CD4-positive, CD25-positive, alpha-beta regulatory T cell (primary cell): ENCODE data around the gene MOBP. TPM values are rescaled to one million over a fixed set of nuclear protein-coding genes. Genes with fewer than 3 reads are reported as not detected.

Experiments used
- ATAC-seq, 2 donors: fragments of 150-1000 bp; cut with Tn5 transposase; one replicate each; pipeline ENCODE4 v1.10.0; 2021; ENCODE audit warnings: low read depth in 2 of 2, moderate number of reproducible peaks in 2 of 2, moderate library complexity in 1 of 2
- DNase-seq, 3 donors: peaks; one replicate each; pipeline versions ENCODE4 v3.0.0 to v3.0.0-alpha.2; 2012 to 2022; ENCODE audit warnings: mixed read lengths in 1 of 3
- H3K27ac ChIP-seq: one replicate; pipeline ENCODE4 v1.7.0; 2013; ENCODE audit warnings: mild to moderate bottlenecking, low read length; ENCODE audit not compliant: insufficient read depth, poor library complexity, severe bottlenecking
- H3K27me3 ChIP-seq: one replicate; pipeline ENCODE4 v1.7.0; 2013; ENCODE audit warnings: low read length; ENCODE audit not compliant: control insufficient read depth, insufficient read depth
- H3K36me3 ChIP-seq: one replicate; pipeline ENCODE4 v1.7.0; 2013; ENCODE audit warnings: mild to moderate bottlenecking, low read length, moderate library complexity; ENCODE audit not compliant: control insufficient read depth, insufficient read depth
- H3K4me1 ChIP-seq: 2 replicates; pipeline ENCODE4 v1.7.0; 2013; ENCODE audit warnings: mild to moderate bottlenecking, low read length; ENCODE audit not compliant: insufficient read depth, control insufficient read depth, poor library complexity, severe bottlenecking
- H3K4me3 ChIP-seq: one replicate; pipeline ENCODE4 v1.7.0; 2013; ENCODE audit warnings: low read depth, mild to moderate bottlenecking, low read length, moderate library complexity
- H3K9me3 ChIP-seq, 2 experiments: 1 replicate in 1 of 2; 2 replicates in 1 of 2; pipeline ENCODE4 v1.7.0; 2013; ENCODE audit warnings: low read length in 2 of 2, mild to moderate bottlenecking in 1 of 2, moderate library complexity in 1 of 2; ENCODE audit not compliant: control insufficient read depth in 2 of 2
- H3K27ac Mint-ChIP-seq, 3 donors: one replicate each; pipeline ENCODE4 v1.8.0; 2020 to 2022; ENCODE audit warnings: mild to moderate bottlenecking in 3 of 3, mixed read lengths in 3 of 3, moderate library complexity in 2 of 3
- H3K27me3 Mint-ChIP-seq: one replicate; pipeline ENCODE4 v1.8.0; 2022; ENCODE audit warnings: mild to moderate bottlenecking, mixed read lengths
- H3K36me3 Mint-ChIP-seq: one replicate; pipeline ENCODE4 v1.8.0; 2020; ENCODE audit warnings: mixed read lengths
- H3K4me1 Mint-ChIP-seq, 4 donors: one replicate each; pipeline ENCODE4 v1.8.0; 2020 to 2022; ENCODE audit warnings: mixed read lengths in 4 of 4, mild to moderate bottlenecking in 1 of 4
- H3K4me3 Mint-ChIP-seq, 4 donors: one replicate each; pipeline ENCODE4 v1.8.0; 2020 to 2022; ENCODE audit warnings: mild to moderate bottlenecking in 4 of 4, mixed read lengths in 4 of 4, moderate library complexity in 3 of 4
- H3K9me3 Mint-ChIP-seq, 7 donors: one replicate each; pipeline ENCODE4 v1.8.0; 2020 to 2022; ENCODE audit warnings: mixed read lengths in 7 of 7, mild to moderate bottlenecking in 3 of 7, moderate library complexity in 2 of 7
- polyA plus RNA-seq, 4 donors: library from polyadenylated mRNA; unstranded; fragments of 300-500 nt; fragmentation: Illumina TruSeq; gene quantifications; one replicate each; pipeline ENCODE4 v1.2.3, GENCODE V29; 2021
- total RNA-seq: library from RNA; stranded (reverse); gene quantifications from one replicate; pipeline ENCODE4 v1.2.3, GENCODE V29; 2022

The MOBP gene
- total and polyA plus RNA-seq, 5 donors from 2014 or later: not detected

- H3K27me3 Mint-ChIP-seq: peaks cover 59% of the 10 kb centered on the region
- DNase-seq: no peak
- peaks cover 0 to 4% (median 0%) of the 10 kb centered on the region in 7 donors for H3K9me3 Mint-ChIP-seq
- Histone ChIP-seq H3K4me3 (no peak overlapping the region), H3K36me3 (no peaks in the 10 kb centered on the region), H3K9me3 (no peaks in the 10 kb centered on the region), H3K27me3 (peaks cover 27% of the 10 kb centered on the region), H3K27ac (no peak overlapping the region), H3K4me1 (no peaks in the 10 kb centered on the region)
- peaks cover 0 to 5% (median under 1%) of the 10 kb centered on the region in 4 donors for H3K4me1 Mint-ChIP-seq
- no peaks in the 10 kb centered on the region for H3K36me3 Mint-ChIP-seq
- H3K4me3 Mint-ChIP-seq: no peak overlapping the region
- H3K27ac Mint-ChIP-seq: no peak overlapping the region
- no peak for ATAC-seq
These were observed 33.6 kb downstream of the MOBP start for GRCh38 chr3:39501059-39501458.

GRCh38 chr3:39501968-39502837, 34.7 kb downstream of the MOBP start:
- Mint-ChIP-seq H3K27me3 (peaks cover 56% of the 10 kb centered on the region), H3K27ac (no peak overlapping the region), H3K4me3 (no peak overlapping the region), H3K4me1 (peaks cover 0 to 5% (median under 1%) of the 10 kb centered on the region in 4 donors), H3K36me3 (no peaks in the 10 kb centered on the region), H3K9me3 (peaks cover 0 to 4% (median 0%) of the 10 kb centered on the region in 7 donors)
- no peaks in the 10 kb centered on the region for H3K4me1 ChIP-seq
- no peak for DNase-seq
- H3K27ac ChIP-seq: no peak overlapping the region
- no peaks in the 10 kb centered on the region for H3K9me3 ChIP-seq
- H3K36me3 ChIP-seq: no peaks in the 10 kb centered on the region
- no peak overlapping the region for H3K4me3 ChIP-seq
- H3K27me3 ChIP-seq: peaks cover 27% of the 10 kb centered on the region
- ATAC-seq: no peak

- H3K9me3 ChIP-seq: no peaks in the 10 kb centered on the region
- H3K4me3 Mint-ChIP-seq: no peak overlapping the region
- H3K27ac Mint-ChIP-seq: no peak overlapping the region
- H3K36me3 ChIP-seq: no peaks in the 10 kb centered on the region
- no peak for ATAC-seq
- no peak for DNase-seq
- no peaks in the 10 kb centered on the region for H3K4me1 ChIP-seq
- H3K4me1 Mint-ChIP-seq: peaks cover 0 to 5% (median under 1%) of the 10 kb centered on the region in 4 donors
- no peak overlapping the region for H3K4me3 ChIP-seq
- no peak overlapping the region for H3K27ac ChIP-seq
- H3K9me3 Mint-ChIP-seq: peaks cover 0 to 4% (median 0%) of the 10 kb centered on the region in 7 donors
- H3K27me3 ChIP-seq: peaks cover 27% of the 10 kb centered on the region
- peaks cover 51% of the 10 kb centered on the region for H3K27me3 Mint-ChIP-seq
- H3K36me3 Mint-ChIP-seq: no peaks in the 10 kb centered on the region
These were observed 35.3 kb downstream of the MOBP start for GRCh38 chr3:39502838-39503145.

GRCh38 chr3:39505866-39506742, 38.6 kb downstream of the MOBP start:
- no peaks in the 10 kb centered on the region for H3K36me3 Mint-ChIP-seq
- no peak overlapping the region for H3K27ac Mint-ChIP-seq
- H3K9me3 Mint-ChIP-seq: peaks cover 0 to 3% (median 0%) of the 10 kb centered on the region in 7 donors
- H3K9me3 ChIP-seq: no peaks in the 10 kb centered on the region
- H3K4me1 Mint-ChIP-seq: peaks cover 0 to 2% (median 0%) of the 10 kb centered on the region in 4 donors
- peaks cover 14% of the 10 kb centered on the region for H3K27me3 ChIP-seq
- ATAC-seq (no peak), DNase-seq (no peak)
- H3K4me1 ChIP-seq: no peaks in the 10 kb centered on the region
- no peaks in the 10 kb centered on the region for H3K36me3 ChIP-seq
- H3K27ac ChIP-seq: no peak overlapping the region
- H3K4me3 ChIP-seq: no peak overlapping the region
- H3K4me3 Mint-ChIP-seq: no peak overlapping the region
- H3K27me3 Mint-ChIP-seq: peaks cover 18% of the 10 kb centered on the region

- no peak overlapping the region for H3K4me3 Mint-ChIP-seq
- H3K27ac Mint-ChIP-seq: no peak overlapping the region
- no peak for ATAC-seq
- Histone ChIP-seq H3K4me1 (no peaks in the 10 kb centered on the region), H3K27ac (no peak overlapping the region), H3K4me3 (no peak overlapping the region), H3K9me3 (no peaks in the 10 kb centered on the region), H3K36me3 (no peaks in the 10 kb centered on the region), H3K27me3 (peaks cover 17% of the 10 kb centered on the region)
- no peaks in the 10 kb centered on the region for H3K36me3 Mint-ChIP-seq
- peaks cover 14% of the 10 kb centered on the region for H3K27me3 Mint-ChIP-seq
- DNase-seq: no peak
- peaks cover 0 to 2% (median 0%) of the 10 kb centered on the region in 4 donors for H3K4me1 Mint-ChIP-seq
- H3K9me3 Mint-ChIP-seq: peaks cover 0 to 3% (median 0%) of the 10 kb centered on the region in 7 donors
These were observed 39.4 kb downstream of the MOBP start for GRCh38 chr3:39506863-39507262.

GRCh38 chr3:39513791-39514369, 46.4 kb downstream of the MOBP start:
- H3K27me3 Mint-ChIP-seq: peaks cover 10% of the 10 kb centered on the region
- H3K27ac ChIP-seq: no peak overlapping the region
- H3K9me3 ChIP-seq: no peaks in the 10 kb centered on the region
- no peaks in the 10 kb centered on the region for H3K36me3 ChIP-seq
- H3K4me1 Mint-ChIP-seq: no peaks in the 10 kb centered on the region
- no peak for ATAC-seq
- H3K27ac Mint-ChIP-seq: no peak overlapping the region
- peaks cover 20% of the 10 kb centered on the region for H3K27me3 ChIP-seq
- H3K4me1 ChIP-seq: no peaks in the 10 kb centered on the region
- peaks cover 0 to 2% (median 0%) of the 10 kb centered on the region in 7 donors for H3K9me3 Mint-ChIP-seq
- no peak overlapping the region for H3K4me3 ChIP-seq
- H3K4me3 Mint-ChIP-seq: no peak overlapping the region
- no peak for DNase-seq
- no peaks in the 10 kb centered on the region for H3K36me3 Mint-ChIP-seq

GRCh38 chr3:39515681-39516441, 48.4 kb downstream of the MOBP start:
- Histone ChIP-seq H3K9me3 (no peaks in the 10 kb centered on the region), H3K36me3 (no peaks in the 10 kb centered on the region), H3K27me3 (peaks cover 22% of the 10 kb centered on the region), H3K4me3 (no peak overlapping the region), H3K4me1 (no peaks in the 10 kb centered on the region), H3K27ac (no peak overlapping the region)
- H3K27me3 Mint-ChIP-seq: peaks cover 20% of the 10 kb centered on the region
- ATAC-seq (no peak), DNase-seq (no peak)
- no peak overlapping the region for H3K4me3 Mint-ChIP-seq
- no peaks in the 10 kb centered on the region for H3K36me3 Mint-ChIP-seq
- H3K27ac Mint-ChIP-seq: no peak overlapping the region
- peaks cover 0 to 2% (median 0%) of the 10 kb centered on the region in 7 donors for H3K9me3 Mint-ChIP-seq
- no peaks in the 10 kb centered on the region for H3K4me1 Mint-ChIP-seq
